22Rv1 (cell line): ENCODE measurements around the gene MMP24OS.

Experiments used
- ZFX ChIP-seq: fragments of 450-650 bp; IDR thresholded peaks from 2 replicates; pipeline ENCODE4 v1.6.1; 2017; ENCODE audit warnings: antibody characterized with exemption, borderline replicate concordance
- TF ChIP-seq, protein P1 (sequence below): fragments of 450-650 bp; IDR thresholded peaks from 2 replicates; pipeline ENCODE4 v1.5.1; 2017; ENCODE audit warnings: mild to moderate bottlenecking

DNA sequence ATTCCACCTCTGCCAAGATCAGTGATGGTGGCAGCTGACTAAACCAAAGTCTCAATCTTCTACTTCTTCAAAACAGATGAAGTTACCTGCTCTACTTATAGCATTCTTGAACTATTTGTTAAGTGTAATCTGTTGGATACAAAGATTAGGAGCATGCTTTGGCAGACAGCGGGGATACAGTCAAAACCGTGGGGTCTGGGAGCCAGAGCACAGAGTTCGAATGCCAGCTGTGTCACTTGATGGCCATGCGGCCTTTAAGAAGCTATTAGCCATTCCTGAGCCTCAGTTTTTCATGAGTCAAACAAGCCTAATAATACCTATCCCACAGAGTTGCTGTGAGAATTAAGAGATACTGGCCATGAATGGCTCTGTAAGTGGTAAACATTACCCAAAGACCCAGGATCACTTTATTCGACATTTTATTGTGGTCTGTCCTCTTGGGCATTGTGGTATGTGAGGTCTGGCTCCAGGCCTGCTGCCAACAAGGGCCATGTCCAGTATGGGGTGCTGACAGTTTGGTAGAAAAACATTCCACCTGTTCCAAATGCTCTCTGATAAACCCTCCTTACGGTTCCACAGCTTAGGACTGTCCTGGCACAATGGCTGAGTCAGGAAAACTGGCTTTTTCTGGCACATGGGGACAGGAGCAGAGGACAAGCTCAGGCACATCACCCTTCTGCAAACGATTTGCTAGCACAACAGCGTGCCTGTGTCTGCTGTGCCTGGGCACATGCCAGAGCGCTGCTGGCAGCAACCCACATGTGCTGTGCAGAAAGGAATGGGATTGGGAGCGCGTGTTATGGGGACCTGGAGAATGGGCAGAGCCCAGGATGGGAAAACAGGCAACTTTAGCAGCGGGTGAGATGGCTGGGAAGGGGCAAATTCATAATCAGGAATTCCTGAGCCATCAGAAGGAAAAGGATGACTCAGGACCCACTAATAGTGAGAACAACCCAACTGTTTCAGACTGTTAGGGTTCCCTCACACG, 30.0 kb upstream of the MMP24OS start:
- TF ChIP-seq, protein P1, sequence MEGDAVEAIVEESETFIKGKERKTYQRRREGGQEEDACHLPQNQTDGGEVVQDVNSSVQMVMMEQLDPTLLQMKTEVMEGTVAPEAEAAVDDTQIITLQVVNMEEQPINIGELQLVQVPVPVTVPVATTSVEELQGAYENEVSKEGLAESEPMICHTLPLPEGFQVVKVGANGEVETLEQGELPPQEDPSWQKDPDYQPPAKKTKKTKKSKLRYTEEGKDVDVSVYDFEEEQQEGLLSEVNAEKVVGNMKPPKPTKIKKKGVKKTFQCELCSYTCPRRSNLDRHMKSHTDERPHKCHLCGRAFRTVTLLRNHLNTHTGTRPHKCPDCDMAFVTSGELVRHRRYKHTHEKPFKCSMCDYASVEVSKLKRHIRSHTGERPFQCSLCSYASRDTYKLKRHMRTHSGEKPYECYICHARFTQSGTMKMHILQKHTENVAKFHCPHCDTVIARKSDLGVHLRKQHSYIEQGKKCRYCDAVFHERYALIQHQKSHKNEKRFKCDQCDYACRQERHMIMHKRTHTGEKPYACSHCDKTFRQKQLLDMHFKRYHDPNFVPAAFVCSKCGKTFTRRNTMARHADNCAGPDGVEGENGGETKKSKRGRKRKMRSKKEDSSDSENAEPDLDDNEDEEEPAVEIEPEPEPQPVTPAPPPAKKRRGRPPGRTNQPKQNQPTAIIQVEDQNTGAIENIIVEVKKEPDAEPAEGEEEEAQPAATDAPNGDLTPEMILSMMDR: no peak
- TF ChIP-seq ZFX: no peak
